Muscle of leg (tissue), 11 donors: ENCODE results near the gene CEP120. TPM values are rescaled to one million over a fixed set of nuclear protein-coding genes. Genes with fewer than 3 reads are reported as not detected.
A peak's percentile ranks its signal among the peaks of the same experiment; 100 is the strongest.
"Not testable (repeated sequence)": the region's sequence is repeated elsewhere in the genome, so short reads cannot be mapped to it uniquely, and the experiment has no call there.

Source experiments
- DNase-seq: peaks from one replicate; pipeline ENCODE4 v3.0.0; 2013
- H3K27ac ChIP-seq: one replicate; pipeline ENCODE4 v1.5.1; 2013; ENCODE audit warnings: mild to moderate bottlenecking, low read length, control low read depth
- H3K27me3 ChIP-seq: one replicate; pipeline ENCODE4 v1.6.1; 2013; ENCODE audit warnings: low read length; ENCODE audit not compliant: control insufficient read depth, insufficient read depth
- H3K36me3 ChIP-seq: one replicate; pipeline ENCODE4 v1.6.1; 2013; ENCODE audit warnings: low read length; ENCODE audit not compliant: control insufficient read depth, insufficient read depth
- H3K4me1 ChIP-seq: one replicate; pipeline ENCODE4 v1.6.1; 2013; ENCODE audit warnings: low read length; ENCODE audit not compliant: control insufficient read depth, insufficient read depth
- H3K4me3 ChIP-seq: one replicate; pipeline ENCODE4 v1.5.1; 2013; ENCODE audit warnings: low read length, control low read depth
- H3K9me3 ChIP-seq: replicated peaks from 2 replicates; pipeline ENCODE4 v1.6.1; 2013; ENCODE audit warnings: low read depth, low read length; ENCODE audit not compliant: control insufficient read depth
- WGBS: methylation state at CpG from one replicate; pipeline ENCODE4 v1.1.5; 2013; ENCODE audit warnings: missing lambda C conversion rate; ENCODE audit not compliant: insufficient coverage; 5-methylcytosine and 5-hydroxymethylcytosine counted together
- polyA plus RNA-seq, 8 donors: library from polyadenylated mRNA; unstranded; fragments of 120-200 nt; gene quantifications; one replicate each; pipeline versions ENCODE4 v1.2.1 to v1.2.3, GENCODE V29; 2013; ENCODE audit warnings: inconsistent platforms in 1 of 8, low replicate concordance in 1 of 8; ENCODE audit not compliant: insufficient read length in 8 of 8, insufficient read depth in 1 of 8
- total RNA-seq: library from RNA; stranded (reverse); fragments of 120-200 nt; gene quantifications from one replicate; pipeline ENCODE4 v1.2.4, GENCODE V29; 2013

Gene CEP120
- total and polyA plus RNA-seq, 9 donors: 7.9 to 14.9 (median 12.1) TPM

DNA sequence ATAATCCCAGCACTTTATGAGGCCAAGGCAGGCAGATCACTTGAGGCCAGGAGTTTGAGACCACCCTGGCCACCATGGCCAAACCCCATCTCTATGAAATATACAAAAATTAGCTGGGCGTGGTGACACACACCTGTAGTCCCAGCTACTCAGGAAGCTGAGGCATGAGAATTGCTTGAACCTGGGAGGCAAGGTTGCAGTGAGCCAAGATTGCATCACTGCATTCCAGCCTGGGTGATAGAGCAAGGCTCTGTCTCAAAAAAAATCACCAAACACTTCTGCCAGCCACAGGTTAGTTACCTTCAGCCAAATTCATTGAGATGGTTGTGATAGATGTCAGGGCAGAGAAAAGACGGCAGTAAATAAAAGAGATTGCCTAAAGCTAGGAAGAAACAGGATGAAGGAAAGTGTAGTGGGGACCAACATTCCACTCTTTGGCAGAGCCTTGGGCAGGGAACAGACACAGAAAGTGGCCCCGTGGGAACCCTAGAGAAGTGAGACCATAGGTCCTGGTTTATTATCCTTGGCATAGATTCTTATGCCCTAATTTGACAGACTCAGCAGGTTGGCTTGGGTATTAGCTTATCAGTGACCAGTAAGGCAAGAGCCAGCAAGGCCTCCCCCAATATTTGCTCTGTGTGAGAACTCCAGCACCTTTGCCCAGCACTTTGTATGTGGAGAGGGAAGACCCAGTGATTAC is 5.5 kb upstream of the CEP120 start:
- Histone ChIP-seq H3K27ac (no peak overlapping the region), H3K4me1 (no peaks in the 10 kb centered on the region), H3K36me3 (no peaks in the 10 kb centered on the region), H3K4me3 (no peak overlapping the region), H3K27me3 (no peaks in the 10 kb centered on the region), H3K9me3 (no peaks in the 10 kb centered on the region)
- no peak for DNase-seq
- WGBS: 95% methylated on average over 2 of the region's 3 CpGs

GRCh38 chr5:123427281-123427680 is 4.1 kb upstream of the CEP120 start:
- peaks cover 2% of the 10 kb centered on the region for H3K4me1 ChIP-seq
- no peak for DNase-seq
- no peaks in the 10 kb centered on the region for H3K27me3 ChIP-seq
- H3K4me3 ChIP-seq: no peak overlapping the region
- no peaks in the 10 kb centered on the region for H3K9me3 ChIP-seq
- H3K27ac ChIP-seq: no peak overlapping the region
- WGBS: no CpG with 5 or more reads among the region's 2 CpGs
- H3K36me3 ChIP-seq: no peaks in the 10 kb centered on the region

DNA sequence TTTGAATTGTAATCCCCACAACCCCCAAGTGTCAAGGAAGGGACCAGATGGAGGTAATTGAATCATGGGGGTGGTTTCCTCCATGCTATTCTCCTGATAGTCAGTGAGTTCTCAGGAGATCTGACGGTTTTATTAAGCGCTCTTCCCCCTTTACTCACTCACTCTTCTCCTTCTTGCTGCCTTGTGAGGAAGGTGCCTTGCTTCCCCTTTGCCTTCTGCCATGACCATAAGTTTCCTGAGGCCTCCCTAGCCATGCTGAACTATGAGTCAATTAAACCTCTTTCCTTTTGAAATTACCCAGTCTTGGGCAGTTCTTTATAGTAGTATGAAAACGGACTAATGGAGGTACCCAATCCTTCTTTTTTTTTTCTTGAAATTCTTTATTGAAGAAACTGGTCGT is 2.2 kb upstream of the CEP120 start:
- Histone ChIP-seq H3K36me3 (no peaks in the 10 kb centered on the region), H3K27me3 (no peaks in the 10 kb centered on the region), H3K4me3 (no peak overlapping the region), H3K4me1 (peaks cover 7% of the 10 kb centered on the region), H3K9me3 (no peaks in the 10 kb centered on the region), H3K27ac (no peak overlapping the region)
- WGBS: no CpG with 5 or more reads among the region's 4 CpGs
- DNase-seq: no peak

- DNase-seq: peak; percentile 60
- H3K27me3 ChIP-seq: no peaks in the 10 kb centered on the region
- WGBS: under 1% methylated on average over 45 of the region's 45 CpGs
- peak overlapping the region; percentile 85 for H3K4me3 ChIP-seq
- H3K4me1 ChIP-seq: peaks cover 7% of the 10 kb centered on the region
- no peaks in the 10 kb centered on the region for H3K9me3 ChIP-seq
- peak overlapping the region; percentile 83 for H3K27ac ChIP-seq
- no peaks in the 10 kb centered on the region for H3K36me3 ChIP-seq
These were observed 548 bp downstream of the CEP120 start for GRCh38 chr5:123422433-123423277.

GRCh38 chr5:123421773-123422172 is 1.4 kb downstream of the CEP120 start:
- H3K9me3 ChIP-seq: no peaks in the 10 kb centered on the region
- DNase-seq: peak; percentile 20
- 29% methylated on average over 1 of the region's 2 CpGs for WGBS
- H3K4me1 ChIP-seq: peaks cover 7% of the 10 kb centered on the region
- H3K27ac ChIP-seq: no peak overlapping the region
- peak overlapping the region; percentile 85 for H3K4me3 ChIP-seq
- no peaks in the 10 kb centered on the region for H3K27me3 ChIP-seq
- H3K36me3 ChIP-seq: no peaks in the 10 kb centered on the region

DNA sequence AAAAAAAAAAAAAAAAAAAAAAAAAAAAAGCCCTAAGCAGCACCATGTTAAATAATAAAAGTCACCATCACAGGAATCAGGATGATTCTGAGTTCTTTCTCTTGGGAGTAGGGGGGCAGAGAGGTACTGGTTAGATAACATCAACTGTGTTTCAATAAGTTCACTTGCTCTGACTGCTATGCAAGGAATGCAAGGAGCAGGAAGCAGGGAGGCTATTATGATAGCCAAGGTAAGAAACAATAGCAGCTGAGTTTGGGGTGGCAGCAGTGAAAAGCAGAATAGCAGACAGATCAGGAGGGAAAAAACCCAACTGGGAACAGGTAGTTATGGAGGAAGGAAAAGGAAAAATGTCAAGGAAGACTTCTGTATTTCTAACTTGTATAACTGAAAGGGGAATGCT is 8.2 kb downstream of the CEP120 start:
- Histone ChIP-seq H3K4me3 (no peak overlapping the region), H3K4me1 (no peaks in the 10 kb centered on the region), H3K27me3 (no peaks in the 10 kb centered on the region), H3K36me3 (peaks cover 27% of the 10 kb centered on the region), H3K9me3 (no peaks in the 10 kb centered on the region), H3K27ac (no peak overlapping the region)
- DNase-seq: no peak

DNA sequence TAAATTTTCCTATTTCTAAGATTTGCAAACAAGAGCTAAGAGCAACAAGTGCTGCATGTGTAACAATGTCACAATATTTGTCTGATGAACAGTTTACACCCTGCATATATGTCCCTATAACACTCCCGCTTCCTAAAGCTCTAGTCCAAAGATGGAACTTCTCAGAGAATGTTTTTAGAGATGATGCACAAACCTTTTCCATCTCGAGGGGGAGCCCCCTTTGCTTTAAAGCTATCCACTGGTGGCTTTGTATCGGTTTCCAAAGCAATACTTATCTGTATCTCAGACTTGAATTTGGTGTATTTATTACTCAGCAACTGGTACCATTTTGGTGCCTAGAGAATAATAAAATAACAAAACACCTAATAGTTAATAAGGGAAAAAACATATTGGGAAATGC is 11.0 kb downstream of the CEP120 start:
- no peak overlapping the region for H3K4me3 ChIP-seq
- H3K27me3 ChIP-seq: no peaks in the 10 kb centered on the region
- DNase-seq: no peak
- no CpG with 5 or more reads among the region's 3 CpGs for WGBS
- H3K4me1 ChIP-seq: no peaks in the 10 kb centered on the region
- H3K9me3 ChIP-seq: no peaks in the 10 kb centered on the region
- H3K36me3 ChIP-seq: peaks cover 27% of the 10 kb centered on the region
- no peak overlapping the region for H3K27ac ChIP-seq

DNA sequence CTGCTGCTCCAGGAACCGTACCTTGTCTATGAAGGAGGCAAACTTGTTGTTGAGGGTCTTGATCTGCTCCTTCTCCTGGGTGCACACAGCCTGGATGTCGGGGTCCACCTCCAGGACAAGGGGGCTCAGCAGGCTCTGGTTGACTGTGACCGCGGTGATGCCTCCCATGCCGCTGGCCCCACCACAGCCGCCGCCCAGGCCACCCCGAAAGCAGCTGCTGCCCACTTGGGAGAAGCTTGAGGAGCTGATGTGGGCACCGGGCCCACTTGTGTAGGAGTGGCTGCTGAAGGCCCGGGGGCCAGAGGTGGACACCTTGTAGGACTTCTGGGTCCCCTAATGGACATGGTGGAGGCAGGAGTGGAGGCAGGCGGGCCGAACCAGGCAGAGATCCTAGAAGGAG is 21.2 kb downstream of the CEP120 start:
- not testable (repeated sequence) for H3K4me1 ChIP-seq, H3K27me3 ChIP-seq, H3K27ac ChIP-seq, H3K4me3 ChIP-seq, H3K9me3 ChIP-seq, DNase-seq
- peaks cover 23% of the 10 kb centered on the region for H3K36me3 ChIP-seq
- WGBS: 97% methylated on average over 10 of the region's 12 CpGs

DNA sequence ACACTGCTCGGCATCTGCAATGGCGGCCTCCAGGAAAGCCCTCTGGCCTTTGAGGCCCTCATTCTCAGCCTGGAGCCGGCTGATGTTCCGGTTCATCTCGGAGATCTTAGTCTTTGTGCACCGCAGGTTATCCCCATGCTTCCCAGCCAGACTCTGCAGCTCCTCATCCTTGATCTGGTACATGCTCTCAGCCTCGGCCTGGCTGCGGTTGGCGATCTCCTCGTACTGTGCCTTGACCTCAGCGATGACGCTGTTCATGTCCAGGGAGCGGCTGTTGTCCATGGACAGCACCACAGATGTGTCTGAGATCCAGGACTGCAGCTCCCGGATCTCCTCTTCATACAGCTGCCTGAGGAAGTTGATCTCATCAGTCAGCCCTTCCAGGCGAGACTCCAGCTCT is 21.9 kb downstream of the CEP120 start:
- Histone ChIP-seq H3K27me3 (no peaks in the 10 kb centered on the region), H3K4me3 (no peak overlapping the region), H3K27ac (no peak overlapping the region), H3K36me3 (peaks cover 23% of the 10 kb centered on the region), H3K9me3 (no peaks in the 10 kb centered on the region), H3K4me1 (no peaks in the 10 kb centered on the region)
- no peak for DNase-seq
- 95% methylated on average over 15 of the region's 15 CpGs for WGBS

- not testable (repeated sequence) for H3K27ac ChIP-seq, H3K27me3 ChIP-seq, H3K4me3 ChIP-seq, H3K9me3 ChIP-seq, DNase-seq, H3K4me1 ChIP-seq
- WGBS: 96% methylated on average over 18 of the region's 23 CpGs
- H3K36me3 ChIP-seq: peaks cover 23% of the 10 kb centered on the region
These were observed 22.3 kb downstream of the CEP120 start for GRCh38 chr5:123400870-123401291.
